Measurements from ENCODE around the gene SLC35B2.

- no peak for TF ChIP-seq CTCF (IDR thresholded peaks at IDR 0.05 in 8 of 11, conservative IDR thresholded peaks at IDR 0.05 in 3 of 11)
- TF ChIP-seq POLR2A (IDR thresholded peaks at IDR 0.05): no peak
- TF ChIP-seq POLR2AphosphoS5 (IDR thresholded peaks at IDR 0.05): no peak
These were observed 28.4 kb upstream of the SLC35B2 start for GRCh38 chr6:44285552-44286284.

All from spleen (tissue), 7 donors.